GM12875 (cell line): ENCODE results near the gene DSCAM.

Experiments used
- H3K4me3 ChIP-seq: one replicate; pipeline ENCODE4 v1.5.1; 2011; ENCODE audit warnings: low read depth, low read length, control low read depth
- CTCF ChIP-seq: IDR thresholded peaks from 2 replicates; pipeline ENCODE4 v1.5.1; 2011; ENCODE audit warnings: low read depth, mild to moderate bottlenecking, control low read depth, inconsistent platforms, low read length, moderate library complexity, borderline replicate concordance; ENCODE audit not compliant: insufficient read depth

Gene DSCAM

GRCh38 chr21:40717028-40717427 lies 129.9 kb downstream of the DSCAM start:
- H3K4me3 ChIP-seq: no peak overlapping the region
- TF ChIP-seq CTCF: no peak

DNA sequence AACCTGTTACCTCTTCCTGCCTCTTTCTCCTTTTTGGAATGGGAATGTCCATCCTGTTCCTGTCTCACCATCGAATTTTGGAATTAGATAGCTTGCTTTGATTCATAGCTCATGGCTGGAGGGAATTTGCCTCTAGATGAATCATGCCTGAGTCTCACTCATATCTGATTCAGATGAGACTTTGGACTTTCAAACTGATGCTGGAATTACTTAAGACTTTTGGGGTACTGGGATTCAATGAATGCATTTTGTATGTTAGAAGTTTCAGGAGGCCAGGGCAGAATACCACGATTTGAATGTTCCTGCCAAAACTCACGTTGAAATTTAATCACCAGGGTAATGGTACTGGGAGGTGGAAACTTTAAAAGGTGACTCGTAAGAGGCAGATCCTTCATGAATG lies 132.4 kb downstream of the DSCAM start:
- no peak for TF ChIP-seq CTCF

DNA sequence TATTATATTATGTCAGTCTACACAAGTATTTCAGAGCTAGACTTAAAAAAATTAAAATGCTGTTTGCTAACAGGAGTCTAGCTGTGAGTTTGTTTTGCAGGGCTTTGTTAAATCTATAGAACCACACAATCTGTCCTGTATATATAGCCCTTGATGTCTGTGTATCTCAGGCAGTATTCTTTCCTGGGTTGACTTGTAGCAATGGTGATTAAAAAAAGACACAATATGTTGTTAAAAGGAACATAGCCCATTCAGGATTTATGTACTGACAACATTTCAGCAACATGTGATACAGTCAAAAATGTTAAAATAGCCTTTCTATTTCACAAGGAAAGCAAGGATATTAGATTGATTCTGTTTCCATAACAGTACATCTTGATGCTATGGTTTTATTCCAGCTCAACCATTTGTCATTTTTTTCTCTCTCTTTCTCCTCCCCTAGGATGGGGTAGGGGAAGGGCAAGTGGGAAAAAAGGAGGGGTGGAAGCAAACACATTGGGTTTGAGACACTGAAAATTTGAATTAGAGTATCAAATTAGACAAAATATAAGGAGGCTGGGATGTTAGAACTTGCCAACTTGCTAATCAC lies 139.2 kb downstream of the DSCAM start:
- no peak overlapping the region for H3K4me3 ChIP-seq
- TF ChIP-seq CTCF: no peak

More for the DNA sequence above, 132.4 kb downstream of the DSCAM start:
- no peak overlapping the region for H3K4me3 ChIP-seq

DNA sequence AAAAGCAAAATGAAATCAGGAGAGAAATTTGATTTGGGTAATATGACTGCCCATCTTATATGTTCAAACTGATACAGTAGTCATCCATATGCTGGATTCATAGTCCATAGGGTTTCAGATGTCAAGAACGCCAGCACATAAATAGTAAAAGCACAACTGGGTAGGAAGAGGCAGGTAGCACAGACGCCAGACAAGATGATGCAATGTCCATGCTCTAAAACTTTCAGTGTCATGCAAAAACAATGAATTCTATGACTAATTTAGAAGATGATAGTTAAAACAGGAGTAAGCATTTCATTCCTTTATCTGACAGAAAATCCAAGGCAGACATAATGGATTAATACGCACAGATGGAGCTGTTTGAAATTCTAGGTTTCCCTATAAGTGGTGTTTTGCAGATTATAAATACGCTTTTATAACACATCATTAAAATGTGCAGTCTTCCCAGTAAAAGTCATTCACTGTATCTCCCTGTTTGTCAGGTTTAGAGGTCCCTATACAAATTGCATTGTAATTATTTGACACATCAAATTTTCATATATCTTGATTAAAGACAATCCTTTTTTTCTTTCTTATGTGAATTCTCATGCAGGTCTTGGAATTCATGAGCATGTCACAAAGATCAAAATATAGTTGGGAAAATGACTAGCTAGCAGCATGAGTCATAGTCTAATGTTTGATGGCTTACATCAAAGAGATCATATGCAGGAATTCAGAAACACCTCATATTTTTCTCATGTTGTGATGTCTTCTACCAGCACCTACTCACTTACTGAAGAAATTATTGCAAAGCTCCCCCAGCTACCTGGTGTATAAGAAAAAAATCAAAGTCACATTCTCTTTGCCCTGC lies 139.9 kb downstream of the DSCAM start:
- H3K4me3 ChIP-seq: no peak overlapping the region
- TF ChIP-seq CTCF: no peak

DNA sequence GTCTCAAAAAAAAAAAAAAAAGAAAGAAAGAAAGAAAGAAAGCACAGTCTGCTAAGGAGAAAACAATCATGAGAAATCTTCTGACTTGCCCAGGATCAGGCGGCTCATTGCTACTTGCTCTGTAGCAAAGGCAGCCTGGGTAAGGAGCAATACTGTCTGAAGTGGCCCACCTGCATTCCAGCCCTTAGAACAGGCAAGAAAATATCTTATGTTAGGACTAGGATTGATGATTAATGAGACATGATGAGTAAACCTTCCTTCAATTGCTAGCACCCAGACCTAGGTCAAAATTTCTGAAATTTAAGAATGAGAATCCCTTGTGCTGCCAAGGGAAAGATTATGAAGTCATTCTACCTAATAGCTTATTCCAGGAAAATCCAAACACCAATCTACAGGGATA lies 140.8 kb downstream of the DSCAM start:
- H3K4me3 ChIP-seq: no peak overlapping the region
- no peak for TF ChIP-seq CTCF

DNA sequence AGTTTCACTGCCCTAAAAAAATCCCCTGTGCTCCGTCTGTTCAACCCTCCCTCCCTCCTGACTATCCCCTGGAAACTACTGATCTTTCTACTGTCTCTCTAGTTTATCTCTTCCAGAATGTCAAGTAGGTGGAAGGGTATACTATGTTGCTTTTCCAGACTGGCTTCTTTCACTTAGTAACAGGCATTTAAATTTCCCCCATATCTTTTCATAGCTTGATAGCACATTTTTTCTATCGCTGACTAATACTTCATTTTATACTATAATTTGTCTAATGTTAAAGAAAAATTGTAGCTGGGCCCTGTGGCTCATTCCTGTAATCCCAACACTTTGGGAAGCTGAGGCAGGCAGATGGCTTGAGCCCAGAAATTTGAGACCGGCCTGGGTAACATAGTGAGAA lies 142.8 kb downstream of the DSCAM start:
- H3K4me3 ChIP-seq: no peak overlapping the region
- TF ChIP-seq CTCF: no peak

DNA sequence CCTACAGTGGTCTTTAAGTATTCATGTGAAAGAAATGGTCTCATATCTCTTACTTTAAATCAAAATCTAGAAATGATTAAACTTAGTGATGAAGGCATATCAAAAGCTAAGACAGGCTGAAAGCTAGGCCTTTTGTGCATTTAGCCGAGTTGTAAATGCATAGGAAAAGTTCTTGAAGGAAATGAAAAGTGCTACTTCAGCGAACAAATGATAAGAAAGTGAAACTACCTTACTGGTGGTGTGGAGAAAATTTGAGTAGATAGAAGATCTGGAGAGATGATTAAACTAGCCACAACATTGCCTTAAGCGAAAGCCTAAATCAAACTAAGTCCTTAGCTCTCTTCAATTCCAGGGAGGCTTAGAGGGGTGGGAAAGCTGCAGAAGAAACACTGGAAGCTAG lies 147.6 kb downstream of the DSCAM start:
- no peak for TF ChIP-seq CTCF
- no peak overlapping the region for H3K4me3 ChIP-seq
